Measurements from ENCODE around the gene PTPRK. TPM values are rescaled to one million over a fixed set of nuclear protein-coding genes. Genes with fewer than 3 reads are reported as not detected.

Gene PTPRK
- total RNA-seq, 1 donor from 2014 or later: 117 TPM

DNA sequence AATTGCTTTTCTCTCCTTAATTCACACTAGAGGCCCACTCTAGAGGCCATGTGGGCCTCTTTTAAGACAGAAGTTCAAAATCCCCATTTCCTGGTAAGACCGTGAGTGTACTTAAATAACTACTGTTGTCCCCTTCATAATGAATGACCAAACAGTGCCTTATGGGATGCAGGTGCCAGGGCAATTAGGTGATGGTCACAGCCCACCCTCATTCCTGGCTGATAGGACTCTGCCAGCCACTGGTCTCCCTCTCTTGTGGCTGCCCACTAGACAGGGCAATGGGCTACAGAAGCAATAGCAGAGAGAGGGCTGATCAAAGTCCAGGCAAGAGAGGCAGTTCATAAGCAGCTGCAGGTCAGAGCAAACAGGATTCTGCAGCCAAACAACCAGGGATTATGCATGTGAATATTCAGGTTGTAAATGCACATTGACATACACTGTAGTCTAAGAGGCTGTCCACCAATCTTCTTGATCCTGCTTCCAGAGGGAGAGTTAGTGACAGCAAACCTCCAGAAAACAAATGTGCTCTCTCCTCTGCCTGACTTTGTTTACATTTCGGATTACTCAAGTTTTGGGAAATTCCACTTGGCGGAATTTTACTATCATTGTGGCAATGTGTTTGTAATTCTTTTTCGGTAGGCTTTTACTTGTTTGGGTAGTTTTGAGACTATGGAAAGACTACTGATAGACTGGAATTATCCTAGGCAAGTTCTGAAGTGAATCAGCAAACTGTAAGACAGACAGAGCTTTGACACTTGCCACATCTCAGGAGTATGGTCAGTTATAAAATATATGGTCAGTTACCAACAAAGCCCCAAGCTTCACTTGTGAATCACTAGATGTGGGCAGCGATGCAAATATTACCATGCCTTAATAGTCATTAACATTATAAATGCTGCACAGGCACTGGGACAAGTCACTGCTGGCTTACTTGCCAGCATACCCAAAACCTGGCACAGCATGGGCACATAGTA, 12.8 kb downstream of the PTPRK start:
- TF ChIP-seq, protein P1, sequence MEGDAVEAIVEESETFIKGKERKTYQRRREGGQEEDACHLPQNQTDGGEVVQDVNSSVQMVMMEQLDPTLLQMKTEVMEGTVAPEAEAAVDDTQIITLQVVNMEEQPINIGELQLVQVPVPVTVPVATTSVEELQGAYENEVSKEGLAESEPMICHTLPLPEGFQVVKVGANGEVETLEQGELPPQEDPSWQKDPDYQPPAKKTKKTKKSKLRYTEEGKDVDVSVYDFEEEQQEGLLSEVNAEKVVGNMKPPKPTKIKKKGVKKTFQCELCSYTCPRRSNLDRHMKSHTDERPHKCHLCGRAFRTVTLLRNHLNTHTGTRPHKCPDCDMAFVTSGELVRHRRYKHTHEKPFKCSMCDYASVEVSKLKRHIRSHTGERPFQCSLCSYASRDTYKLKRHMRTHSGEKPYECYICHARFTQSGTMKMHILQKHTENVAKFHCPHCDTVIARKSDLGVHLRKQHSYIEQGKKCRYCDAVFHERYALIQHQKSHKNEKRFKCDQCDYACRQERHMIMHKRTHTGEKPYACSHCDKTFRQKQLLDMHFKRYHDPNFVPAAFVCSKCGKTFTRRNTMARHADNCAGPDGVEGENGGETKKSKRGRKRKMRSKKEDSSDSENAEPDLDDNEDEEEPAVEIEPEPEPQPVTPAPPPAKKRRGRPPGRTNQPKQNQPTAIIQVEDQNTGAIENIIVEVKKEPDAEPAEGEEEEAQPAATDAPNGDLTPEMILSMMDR (IDR thresholded peaks at IDR 0.05; ENCODE audit: insufficient read depth, low read length, poor library complexity, severe bottlenecking): no peak
- no peaks in the 10 kb centered on the region for H3K36me3 ChIP-seq (ENCODE audit: control insufficient read depth, insufficient read depth, low read length)
- DNase-seq (ENCODE audit: low read depth): no peak
- no peaks in the 10 kb centered on the region for H3K27me3 ChIP-seq (ENCODE audit: control insufficient read depth, insufficient read depth, low read length)
- no peak overlapping the region for H3K4me3 ChIP-seq (ENCODE audit: low read depth, low read length)

DNA sequence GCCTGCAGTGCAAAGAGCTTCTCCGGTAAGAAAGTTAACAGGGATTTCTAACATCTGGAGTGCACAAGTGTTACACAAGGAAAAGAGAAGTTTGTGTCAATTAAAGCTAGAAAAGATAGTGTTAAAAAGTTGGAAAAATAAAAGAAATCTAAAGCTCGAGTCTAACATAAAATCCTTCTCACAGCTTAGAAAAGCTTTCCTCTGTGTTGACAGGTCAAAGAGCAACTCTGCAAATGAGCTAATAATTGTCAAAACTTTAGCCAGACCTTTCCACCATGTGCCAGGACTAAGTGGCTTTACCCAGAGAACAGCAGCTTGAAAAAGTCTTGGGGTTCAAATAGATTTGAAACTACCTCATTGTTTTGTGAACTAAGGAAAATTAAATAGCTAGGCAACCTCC, 14.8 kb downstream of the PTPRK start:
- H3K4me3 ChIP-seq (ENCODE audit: low read depth, low read length): no peak overlapping the region
- H3K36me3 ChIP-seq (ENCODE audit: control insufficient read depth, insufficient read depth, low read length): no peaks in the 10 kb centered on the region
- DNase-seq (ENCODE audit: low read depth): no peak
- H3K27me3 ChIP-seq (ENCODE audit: control insufficient read depth, insufficient read depth, low read length): no peaks in the 10 kb centered on the region
- TF ChIP-seq, protein P1 (IDR thresholded peaks at IDR 0.05; ENCODE audit: insufficient read depth, low read length, poor library complexity, severe bottlenecking): no peak

DNA sequence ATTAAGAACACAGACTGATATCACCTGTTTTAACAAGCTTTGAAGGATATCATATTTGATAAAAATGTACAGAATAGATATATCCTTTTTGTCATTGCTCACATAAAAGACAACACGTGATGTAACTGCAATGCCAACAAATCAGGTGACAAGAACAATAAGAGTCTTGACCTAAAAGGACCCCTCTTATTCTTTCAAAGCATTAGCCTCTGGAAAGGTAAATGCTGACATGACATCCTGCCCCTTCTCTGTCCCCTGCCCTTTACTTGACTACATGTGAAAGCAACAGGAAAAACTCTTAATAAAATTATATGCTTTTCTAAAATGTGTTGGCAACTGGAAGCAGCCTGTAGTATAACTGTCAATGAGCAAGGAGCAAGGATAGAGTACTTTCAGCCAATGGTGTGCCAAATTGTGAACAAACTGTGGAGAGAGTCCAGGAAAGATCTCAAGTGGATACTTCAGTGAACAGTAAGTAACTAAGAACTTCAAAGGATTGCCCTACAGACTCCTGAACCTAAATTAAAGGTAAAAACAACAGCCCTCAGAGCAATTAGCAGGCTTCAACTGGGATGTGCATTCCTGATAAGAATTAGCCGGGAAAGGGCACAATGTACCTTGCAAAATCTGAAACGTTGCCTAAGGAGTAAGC, 16.3 kb downstream of the PTPRK start:
- no peak for DNase-seq (ENCODE audit: low read depth)
- TF ChIP-seq, protein P1 (IDR thresholded peaks at IDR 0.05; ENCODE audit: insufficient read depth, low read length, poor library complexity, severe bottlenecking): no peak
- H3K4me3 ChIP-seq (ENCODE audit: low read depth, low read length): no peak overlapping the region
- no peaks in the 10 kb centered on the region for H3K36me3 ChIP-seq (ENCODE audit: control insufficient read depth, insufficient read depth, low read length)
- H3K27me3 ChIP-seq (ENCODE audit: control insufficient read depth, insufficient read depth, low read length): no peaks in the 10 kb centered on the region

DNA sequence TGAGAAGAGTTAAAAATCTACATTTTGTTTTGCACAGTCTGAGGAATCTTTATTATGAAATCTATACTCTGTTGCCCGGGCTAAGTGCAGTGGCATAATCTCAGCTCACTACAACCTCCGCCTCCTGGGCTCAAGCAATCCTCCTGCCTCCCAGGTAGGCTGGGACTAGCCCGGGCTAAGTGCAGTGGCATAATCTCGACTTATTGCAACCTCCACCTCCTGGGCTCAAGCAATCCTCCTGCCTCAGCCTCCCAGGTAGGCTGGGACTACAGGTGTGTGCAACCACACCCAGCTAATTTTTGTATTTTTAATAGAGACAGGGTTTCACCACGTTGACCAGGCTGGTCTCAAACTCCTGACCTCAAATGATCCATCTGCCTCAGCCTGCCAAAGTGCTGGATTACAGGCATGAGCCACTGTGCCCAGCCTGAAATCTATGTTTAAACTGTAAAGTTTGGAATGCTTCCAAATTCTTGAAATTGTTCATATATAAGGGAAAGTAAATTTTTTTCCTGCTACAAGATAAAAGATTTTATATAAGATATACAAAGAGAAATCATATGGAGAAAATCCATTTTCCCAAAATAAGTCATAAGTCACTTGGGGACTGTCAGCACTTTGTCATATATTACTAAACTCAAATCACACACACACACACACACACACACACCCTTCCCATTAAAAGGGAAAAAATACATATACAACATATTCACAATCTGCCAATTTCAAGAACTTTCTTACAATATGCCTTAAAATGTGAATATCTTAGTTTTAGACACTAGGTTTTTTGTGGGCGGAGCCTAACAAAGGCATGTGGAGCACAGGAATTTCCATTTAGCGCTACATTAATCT, 19.4 kb downstream of the PTPRK start:
- H3K4me3 ChIP-seq (ENCODE audit: low read depth, low read length): no peak overlapping the region
- H3K27me3 ChIP-seq (ENCODE audit: control insufficient read depth, insufficient read depth, low read length): no peaks in the 10 kb centered on the region
- TF ChIP-seq, protein P1 (IDR thresholded peaks at IDR 0.05; ENCODE audit: insufficient read depth, low read length, poor library complexity, severe bottlenecking): no peak
- H3K36me3 ChIP-seq (ENCODE audit: control insufficient read depth, insufficient read depth, low read length): no peaks in the 10 kb centered on the region
- no peak for DNase-seq (ENCODE audit: low read depth)

DNA sequence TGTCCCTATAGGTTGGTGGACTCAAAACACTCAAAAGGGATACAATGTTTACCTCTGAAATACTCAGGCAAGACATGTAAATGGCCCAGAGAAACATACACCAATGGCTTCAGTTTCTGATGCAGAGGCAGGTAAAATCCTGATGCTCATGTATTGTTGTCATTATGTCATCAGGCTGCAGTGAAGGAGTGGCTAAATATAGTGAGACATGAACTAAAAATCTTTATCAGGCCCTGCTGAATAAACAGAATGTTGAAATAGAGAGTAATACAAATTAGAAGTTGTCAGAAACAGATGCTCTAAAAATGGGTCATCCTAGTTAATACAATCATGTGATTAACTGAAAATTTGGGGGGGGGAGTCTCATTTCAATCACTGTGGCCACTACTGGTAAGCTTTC, 20.4 kb downstream of the PTPRK start:
- no peaks in the 10 kb centered on the region for H3K27me3 ChIP-seq (ENCODE audit: control insufficient read depth, insufficient read depth, low read length)
- H3K4me3 ChIP-seq (ENCODE audit: low read depth, low read length): no peak overlapping the region
- TF ChIP-seq, protein P1 (IDR thresholded peaks at IDR 0.05; ENCODE audit: insufficient read depth, low read length, poor library complexity, severe bottlenecking): no peak
- H3K36me3 ChIP-seq (ENCODE audit: control insufficient read depth, insufficient read depth, low read length): no peaks in the 10 kb centered on the region
- DNase-seq (ENCODE audit: low read depth): no peak
